Measurements from ENCODE around the gene ELAVL1.
"Not testable (repeated sequence)": the region's sequence is repeated elsewhere in the genome, so short reads cannot be mapped to it uniquely, and the experiment has no call there.

Gene ELAVL1

GRCh38 chr19:7968008-7968795, 37.2 kb downstream of the ELAVL1 start:
- no peak for DNase-seq (ENCODE audit: low spot score)

GRCh38 chr19:7965921-7966665, 39.3 kb downstream of the ELAVL1 start:
- no peak for DNase-seq (ENCODE audit: low spot score)

- no peak for DNase-seq (ENCODE audit: low spot score)
Measured at GRCh38 chr19:7965259-7965841, 40.1 kb downstream of the ELAVL1 start.

GRCh38 chr19:7963566-7963965, 41.9 kb downstream of the ELAVL1 start:
- DNase-seq (ENCODE audit: low spot score), result no peak

GRCh38 chr19:7962644-7963268, 42.7 kb downstream of the ELAVL1 start:
- DNase-seq (ENCODE audit: low spot score), result no peak

- DNase-seq (ENCODE audit: low spot score), result peak; percentile 53
Measured at GRCh38 chr19:7961920-7962626, 43.4 kb downstream of the ELAVL1 start.

- not testable (repeated sequence) for DNase-seq (ENCODE audit: low spot score)
Measured at GRCh38 chr19:7961082-7961481, 44.4 kb downstream of the ELAVL1 start.

- no peak for DNase-seq (ENCODE audit: low spot score)
Measured at GRCh38 chr19:7959211-7959610, 46.2 kb downstream of the ELAVL1 start.

- DNase-seq (ENCODE audit: low spot score), result no peak
Measured at GRCh38 chr19:7955696-7956095, 49.7 kb downstream of the ELAVL1 start.

GRCh38 chr19:7953576-7953975, 51.9 kb downstream of the ELAVL1 start:
- no peak for DNase-seq (ENCODE audit: low spot score)

- peak; percentile 60 for DNase-seq (ENCODE audit: low spot score)
Measured at GRCh38 chr19:7953060-7953459, 52.4 kb downstream of the ELAVL1 start.

GRCh38 chr19:7947939-7948338, 57.5 kb downstream of the ELAVL1 start:
- DNase-seq (ENCODE audit: low spot score), result peak; percentile 22

GRCh38 chr19:7944177-7944761, 61.2 kb downstream of the ELAVL1 start:
- peak; percentile 86 for DNase-seq (ENCODE audit: low spot score)

GRCh38 chr19:7943444-7944176, 61.8 kb downstream of the ELAVL1 start, which contains the start of gene TIMM44:
TSS of gene TIMM44 (minus strand) at chr19:7943666. CDS start at chr19:7943651, 15 bp downstream.
- peak; percentile 100 for DNase-seq (ENCODE audit: low spot score)

- DNase-seq (ENCODE audit: low spot score), result peak; percentile 17
Measured at GRCh38 chr19:7942981-7943443, 62.4 kb downstream of the ELAVL1 start.

- DNase-seq (ENCODE audit: low spot score), result no peak
Measured at GRCh38 chr19:7941895-7942596, 63.4 kb downstream of the ELAVL1 start.

GRCh38 chr19:7940841-7941240, 64.6 kb downstream of the ELAVL1 start:
- DNase-seq (ENCODE audit: low spot score), result no peak

GRCh38 chr19:7934766-7935165, 70.7 kb downstream of the ELAVL1 start:
- no peak for DNase-seq (ENCODE audit: low spot score)

- no peak for DNase-seq (ENCODE audit: low spot score)
Measured at GRCh38 chr19:7933828-7934725, 71.4 kb downstream of the ELAVL1 start.

Data from kidney tubule cell (primary cell).